DND-41 (cell line): Measurements from ENCODE around the gene CAPN1.

Experiments used
- ATAC-seq: fragments of 200-7000 bp; cut with Tn5 transposase; 3 replicates; pipeline ENCODE4 v1.9.1; 2021; ENCODE audit warnings: low read depth; ENCODE audit not compliant: insufficient read depth
- DNase-seq: peaks from one replicate; pipeline ENCODE4 v3.0.0-alpha.2; 2020
- H2AFZ ChIP-seq: 2 replicates; pipeline ENCODE4 v1.6.0; 2012; ENCODE audit warnings: low read depth, low read length
- H3K27ac ChIP-seq: 2 replicates; pipeline ENCODE4 v1.5.1; 2012; ENCODE audit warnings: low read length, inconsistent platforms
- H3K27me3 ChIP-seq: fragments of 200-600 bp; sonication (generic); 2 replicates; pipeline ENCODE4 v1.6.0; 2012; ENCODE audit warnings: low read length, mild to moderate bottlenecking, inconsistent platforms; ENCODE audit not compliant: insufficient read depth, poor library complexity
- H3K36me3 ChIP-seq: 2 replicates; pipeline ENCODE4 v1.5.1; 2012; ENCODE audit warnings: low read length, inconsistent platforms; ENCODE audit not compliant: insufficient read depth
- H3K4me1 ChIP-seq: 2 replicates; pipeline ENCODE4 v1.5.1; 2012; ENCODE audit warnings: mild to moderate bottlenecking, low read length; ENCODE audit not compliant: insufficient read depth
- H3K4me2 ChIP-seq: 2 replicates; pipeline ENCODE4 v1.6.0; 2012; ENCODE audit warnings: mild to moderate bottlenecking, moderate library complexity, low read length, inconsistent platforms; ENCODE audit not compliant: insufficient read depth
- H3K4me3 ChIP-seq, 2 experiments: fragments of 200-600 bp in 1 of 2; shearing (Covaris generic) in 1 of 2; 2 replicates each; pipeline ENCODE4 v1.5.1; 2012 to 2016; ENCODE audit warnings: inconsistent platforms in 2 of 2, low read length in 2 of 2, mild to moderate bottlenecking in 2 of 2, low read depth in 1 of 2, moderate library complexity in 1 of 2
- H3K79me2 ChIP-seq: 2 replicates; pipeline ENCODE4 v1.6.0; 2012; ENCODE audit warnings: low read length, inconsistent platforms; ENCODE audit not compliant: insufficient read depth
- H3K9ac ChIP-seq: 2 replicates; pipeline ENCODE4 v1.6.0; 2012; ENCODE audit warnings: low read depth, mild to moderate bottlenecking, inconsistent platforms, low read length, moderate library complexity
- H3K9me3 ChIP-seq: 2 replicates; pipeline ENCODE4 v1.5.1; 2012; ENCODE audit warnings: low read length, moderate library complexity, mild to moderate bottlenecking, inconsistent platforms; ENCODE audit not compliant: insufficient read depth, severe bottlenecking
- H4K20me1 ChIP-seq: 2 replicates; pipeline ENCODE4 v1.6.0; 2012; ENCODE audit warnings: low read length; ENCODE audit not compliant: insufficient read depth
- CTCF ChIP-seq: IDR thresholded peaks from 2 replicates; pipeline ENCODE4 v1.5.1; 2012; ENCODE audit warnings: borderline replicate concordance, low read length, moderate library complexity, mild to moderate bottlenecking; ENCODE audit not compliant: poor library complexity, severe bottlenecking; ENCODE audit errors: extremely low read depth
- EZH2 ChIP-seq: IDR thresholded peaks from 3 replicates; pipeline ENCODE4 v1.6.1; 2012; ENCODE audit warnings: borderline replicate concordance, low read depth, mild to moderate bottlenecking, moderate library complexity, low read length, inconsistent platforms; ENCODE audit not compliant: severe bottlenecking

The CAPN1 gene

GRCh38 chr11:65210748-65211147, 29.0 kb downstream of the CAPN1 start:
- Histone ChIP-seq H3K9me3 (no peaks in the 10 kb centered on the region), H3K4me2 (no peak overlapping the region), H3K27me3 (no peaks in the 10 kb centered on the region), H3K36me3 (peaks cover 43% of the 10 kb centered on the region), H3K9ac (no peak overlapping the region), H2AFZ (no peak overlapping the region), H3K79me2 (no peaks in the 10 kb centered on the region), H3K4me1 (no peaks in the 10 kb centered on the region), H3K27ac (no peak overlapping the region), H4K20me1 (no peaks in the 10 kb centered on the region), H3K4me3 (no peak overlapping the region)
- DNase-seq (no peak), ATAC-seq (no peak)
- no peak for TF ChIP-seq EZH2
- TF ChIP-seq CTCF: no peak

- DNase-seq (no peak), ATAC-seq (no peak)
- Histone ChIP-seq H3K9ac (no peak overlapping the region), H2AFZ (no peak overlapping the region), H3K27ac (no peak overlapping the region), H3K36me3 (peaks cover 35% of the 10 kb centered on the region), H3K79me2 (no peaks in the 10 kb centered on the region), H3K27me3 (no peaks in the 10 kb centered on the region), H3K4me1 (no peaks in the 10 kb centered on the region), H3K4me2 (no peak overlapping the region), H4K20me1 (no peaks in the 10 kb centered on the region), H3K4me3 (no peak overlapping the region), H3K9me3 (no peaks in the 10 kb centered on the region)
- TF ChIP-seq CTCF: no peak
- no peak for TF ChIP-seq EZH2
These were observed 29.8 kb downstream of the CAPN1 start for GRCh38 chr11:65211293-65212105.

- Histone ChIP-seq H3K9ac (no peak overlapping the region), H3K4me1 (no peaks in the 10 kb centered on the region)
- ATAC-seq: no peak
These were observed 30.6 kb downstream of the CAPN1 start for GRCh38 chr11:65212226-65212801.

More at GRCh38 chr11:65212226-65212801, 30.6 kb downstream of the CAPN1 start:
- H3K4me2 ChIP-seq: no peak overlapping the region
- no peak for DNase-seq
- no peaks in the 10 kb centered on the region for H3K9me3 ChIP-seq
- no peak overlapping the region for H3K27ac ChIP-seq
- no peaks in the 10 kb centered on the region for H4K20me1 ChIP-seq
- peaks cover 30% of the 10 kb centered on the region for H3K36me3 ChIP-seq
- H2AFZ ChIP-seq: no peak overlapping the region
- TF ChIP-seq CTCF: no peak
- no peak for TF ChIP-seq EZH2
- H3K79me2 ChIP-seq: no peaks in the 10 kb centered on the region
- H3K4me3 ChIP-seq: no peak overlapping the region
- no peaks in the 10 kb centered on the region for H3K27me3 ChIP-seq
